Adrenal gland (tissue), 5 donors: ENCODE measurements around the gene PCGF1.

ENCODE experiments used
- POLR2A ChIP-seq, 2 donors: fragments of 450-650 bp; IDR thresholded peaks; one replicate each; pipeline ENCODE4 v1.6.1; 2017; ENCODE audit warnings: antibody characterized with exemption in 2 of 2, mild to moderate bottlenecking in 2 of 2, moderate library complexity in 1 of 2
- TF ChIP-seq, protein P1 (sequence below), 6 experiments: fragments of 450-650 bp in 4 of 6; fragments of 200-600 bp in 2 of 6; sonication (generic) in 1 of 6; IDR thresholded peaks; 1 replicate in 5 of 6; 2 replicates in 1 of 6; pipeline versions ENCODE4 v1.5.1 to v1.8.0; 2016 to 2021; ENCODE audit warnings: antibody characterized with exemption in 6 of 6, mild to moderate bottlenecking in 2 of 6, moderate library complexity in 1 of 6
- donor health status: DM: no; HTN: no; CAD: no.

DNA sequence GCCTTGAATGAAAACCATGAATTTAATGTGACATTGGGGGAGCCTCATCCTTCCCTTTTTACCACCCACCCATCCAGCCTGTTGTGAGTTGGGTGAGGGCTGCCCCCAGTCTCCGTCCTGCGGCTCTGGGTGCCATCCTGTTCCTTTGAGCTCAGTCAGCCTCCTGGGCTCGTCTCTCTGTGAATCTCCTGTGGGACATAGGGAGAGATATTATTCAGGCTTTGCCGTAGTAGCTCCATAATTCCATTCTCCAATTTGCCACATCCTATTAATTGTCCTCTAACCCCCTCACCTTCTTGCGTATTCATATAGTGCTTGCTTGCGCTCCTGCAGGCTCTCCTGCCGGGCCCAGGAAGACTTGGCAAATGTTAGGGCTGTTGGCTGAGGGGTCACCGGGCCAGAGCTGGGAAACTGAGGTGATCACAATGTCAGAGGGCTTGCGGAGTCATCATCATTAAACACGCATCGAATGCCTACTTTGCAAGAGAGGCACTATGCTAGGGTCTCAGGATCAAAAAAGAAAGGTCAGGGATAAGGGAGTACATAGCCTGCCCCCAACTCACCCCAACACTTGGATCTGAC lies 19.2 kb upstream of the PCGF1 start:
- TF ChIP-seq POLR2A (IDR thresholded peaks at IDR 0.05) = no peak
- TF ChIP-seq, protein P1, sequence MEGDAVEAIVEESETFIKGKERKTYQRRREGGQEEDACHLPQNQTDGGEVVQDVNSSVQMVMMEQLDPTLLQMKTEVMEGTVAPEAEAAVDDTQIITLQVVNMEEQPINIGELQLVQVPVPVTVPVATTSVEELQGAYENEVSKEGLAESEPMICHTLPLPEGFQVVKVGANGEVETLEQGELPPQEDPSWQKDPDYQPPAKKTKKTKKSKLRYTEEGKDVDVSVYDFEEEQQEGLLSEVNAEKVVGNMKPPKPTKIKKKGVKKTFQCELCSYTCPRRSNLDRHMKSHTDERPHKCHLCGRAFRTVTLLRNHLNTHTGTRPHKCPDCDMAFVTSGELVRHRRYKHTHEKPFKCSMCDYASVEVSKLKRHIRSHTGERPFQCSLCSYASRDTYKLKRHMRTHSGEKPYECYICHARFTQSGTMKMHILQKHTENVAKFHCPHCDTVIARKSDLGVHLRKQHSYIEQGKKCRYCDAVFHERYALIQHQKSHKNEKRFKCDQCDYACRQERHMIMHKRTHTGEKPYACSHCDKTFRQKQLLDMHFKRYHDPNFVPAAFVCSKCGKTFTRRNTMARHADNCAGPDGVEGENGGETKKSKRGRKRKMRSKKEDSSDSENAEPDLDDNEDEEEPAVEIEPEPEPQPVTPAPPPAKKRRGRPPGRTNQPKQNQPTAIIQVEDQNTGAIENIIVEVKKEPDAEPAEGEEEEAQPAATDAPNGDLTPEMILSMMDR (IDR thresholded peaks at IDR 0.05) = no peak
